NCI-H1105 (cell line): ENCODE data around the gene RGS3.

Experiments used
- DNase-seq: peaks from one replicate; lab custom pipeline; 2025; lab: John Stamatoyannopoulos, UW

Gene RGS3

GRCh38 chr9:113572076-113572861, 108.7 kb downstream of the RGS3 start:
- no peak for DNase-seq

- no peak for DNase-seq
Measured at GRCh38 chr9:113573046-113573958, 109.8 kb downstream of the RGS3 start.

- no peak for DNase-seq
Measured at GRCh38 chr9:113573959-113574352, 110.4 kb downstream of the RGS3 start.

GRCh38 chr9:113574441-113575262, 111.1 kb downstream of the RGS3 start:
- no peak for DNase-seq

GRCh38 chr9:113577525-113578261, 114.2 kb downstream of the RGS3 start:
- no peak for DNase-seq

- no peak for DNase-seq
Measured at GRCh38 chr9:113578279-113578865, 114.8 kb downstream of the RGS3 start.

- DNase-seq = no peak
Measured at GRCh38 chr9:113578882-113579282, 115.4 kb downstream of the RGS3 start.

GRCh38 chr9:113579283-113580040, 115.9 kb downstream of the RGS3 start:
- no peak for DNase-seq

GRCh38 chr9:113580041-113580953, 116.8 kb downstream of the RGS3 start:
- no peak for DNase-seq

GRCh38 chr9:113580954-113581311, 117.4 kb downstream of the RGS3 start:
- no peak for DNase-seq

- no peak for DNase-seq
Measured at GRCh38 chr9:113581865-113582697, 118.6 kb downstream of the RGS3 start.

GRCh38 chr9:113582698-113583200, 119.2 kb downstream of the RGS3 start:
- DNase-seq = no peak

GRCh38 chr9:113583511-113584427, 120.2 kb downstream of the RGS3 start:
- no peak for DNase-seq

- DNase-seq = no peak
Measured at GRCh38 chr9:113584428-113585084, 121.0 kb downstream of the RGS3 start.

GRCh38 chr9:113585085-113585442, 121.5 kb downstream of the RGS3 start:
- DNase-seq = no peak

GRCh38 chr9:113585555-113585954, 122.0 kb downstream of the RGS3 start:
- no peak for DNase-seq
